HG02678 (cell line): Measurements from ENCODE around the gene OR4N5.

Experiments used
- ATAC-seq: cut with Tn5 transposase; IDR thresholded peaks from one replicate; pipeline ENCODE4 v1.9.1; 2021; ENCODE audit warnings: mild to moderate bottlenecking, moderate library complexity; ENCODE audit not compliant: unreplicated experiment

The OR4N5 gene

DNA sequence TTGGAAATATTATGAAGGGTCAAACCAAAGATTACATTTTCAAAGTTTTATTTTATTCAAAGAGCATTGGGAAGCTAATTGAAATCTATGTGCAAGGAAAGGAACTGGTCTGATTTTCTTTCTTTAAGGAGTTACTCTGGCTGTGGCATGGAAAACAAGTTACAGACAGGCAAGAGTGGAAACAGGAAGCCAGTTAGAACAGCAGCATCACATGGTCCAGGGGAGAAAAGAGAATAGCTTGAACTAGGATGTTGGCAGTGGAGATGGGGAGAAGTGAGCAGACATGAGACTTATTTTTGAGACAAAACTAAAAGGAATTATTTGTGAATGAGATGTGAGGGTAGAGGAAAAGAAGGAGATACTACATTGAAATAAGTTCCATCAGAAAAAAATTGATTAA lies 55.5 kb downstream of the OR4N5 start:
- no peak for ATAC-seq
